Right renal pelvis (tissue), 4 donors: Measurements from ENCODE around the gene MCOLN1. TPM values are rescaled to one million over a fixed set of nuclear protein-coding genes. Genes with fewer than 3 reads are reported as not detected.
"Not testable (repeated sequence)": the region's sequence is repeated elsewhere in the genome, so short reads cannot be mapped to it uniquely, and the experiment has no call there.

ENCODE experiments used
- DNase-seq, 4 donors: peaks; one replicate each; pipeline ENCODE4 v3.0.0-alpha.2; 2013; ENCODE audit warnings: low read depth in 4 of 4, low spot score in 3 of 4, missing footprints in 1 of 4
- polyA plus RNA-seq, 4 donors: library from polyadenylated mRNA; unstranded; fragments of 120-200 nt; gene quantifications; one replicate each; pipeline ENCODE4 v1.2.1, GENCODE V29; 2013; ENCODE audit not compliant: insufficient read length in 4 of 4

MCOLN1 gene
- polyA plus RNA-seq, 4 donors, result 15.2 to 19.7 (median 16.1) TPM

DNA sequence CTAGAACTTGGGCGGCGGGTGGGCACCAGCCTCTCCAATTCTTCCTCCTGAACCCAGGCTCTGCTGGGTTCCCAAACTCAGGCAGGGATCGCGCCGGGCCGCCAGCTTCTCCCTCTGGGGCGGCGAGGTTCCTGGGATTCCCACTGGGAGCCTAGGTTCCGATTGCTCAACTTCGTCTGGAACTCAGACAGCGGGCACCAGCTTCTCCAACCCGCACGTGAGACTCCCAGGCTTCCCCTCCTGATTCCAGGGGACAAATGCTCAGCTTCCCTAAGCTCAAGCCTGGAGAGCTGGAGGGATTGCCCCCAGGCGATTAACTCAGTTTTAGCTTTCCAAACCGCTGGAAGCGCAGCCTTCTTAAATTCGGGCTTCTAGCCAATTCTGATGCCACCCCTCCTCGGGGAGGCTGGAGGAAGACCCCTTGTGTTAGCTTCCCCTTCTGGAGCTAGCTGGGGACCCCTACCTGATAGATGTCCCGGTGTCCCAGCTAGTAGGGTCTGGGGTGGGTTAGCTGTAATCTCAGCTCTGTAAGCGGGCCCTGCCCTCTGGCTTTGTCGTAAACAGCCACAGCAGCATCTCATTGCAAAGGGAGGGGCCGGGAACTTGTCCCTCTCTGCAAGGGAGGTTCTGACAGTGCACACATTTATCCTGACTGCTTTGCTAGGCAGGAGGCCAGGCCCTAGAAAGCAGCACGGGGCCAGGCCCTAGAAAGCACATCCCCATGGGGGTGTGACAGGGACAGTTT, 671 bp downstream of the MCOLN1 start:
- DNase-seq, result no peak

DNA sequence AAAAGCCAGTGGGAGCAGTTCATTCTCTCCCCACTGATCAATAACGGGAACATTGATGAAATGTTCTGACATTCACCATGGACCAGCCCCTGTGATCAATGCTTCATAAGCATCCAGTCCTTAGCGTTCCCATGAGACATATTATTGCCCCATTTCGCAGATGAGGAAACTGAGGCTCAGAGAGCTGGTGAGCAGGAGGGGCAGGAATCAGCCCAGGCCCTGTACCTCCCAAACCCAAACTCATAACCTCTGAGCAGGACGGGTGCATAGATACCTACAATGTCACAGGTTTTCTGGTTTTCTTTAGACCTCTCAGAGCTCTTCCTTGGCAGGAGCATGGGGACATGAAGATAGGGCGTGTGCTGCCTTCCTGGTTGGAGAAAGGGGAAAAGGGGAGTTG, 2.1 kb downstream of the MCOLN1 start:
- DNase-seq, result no peak

DNA sequence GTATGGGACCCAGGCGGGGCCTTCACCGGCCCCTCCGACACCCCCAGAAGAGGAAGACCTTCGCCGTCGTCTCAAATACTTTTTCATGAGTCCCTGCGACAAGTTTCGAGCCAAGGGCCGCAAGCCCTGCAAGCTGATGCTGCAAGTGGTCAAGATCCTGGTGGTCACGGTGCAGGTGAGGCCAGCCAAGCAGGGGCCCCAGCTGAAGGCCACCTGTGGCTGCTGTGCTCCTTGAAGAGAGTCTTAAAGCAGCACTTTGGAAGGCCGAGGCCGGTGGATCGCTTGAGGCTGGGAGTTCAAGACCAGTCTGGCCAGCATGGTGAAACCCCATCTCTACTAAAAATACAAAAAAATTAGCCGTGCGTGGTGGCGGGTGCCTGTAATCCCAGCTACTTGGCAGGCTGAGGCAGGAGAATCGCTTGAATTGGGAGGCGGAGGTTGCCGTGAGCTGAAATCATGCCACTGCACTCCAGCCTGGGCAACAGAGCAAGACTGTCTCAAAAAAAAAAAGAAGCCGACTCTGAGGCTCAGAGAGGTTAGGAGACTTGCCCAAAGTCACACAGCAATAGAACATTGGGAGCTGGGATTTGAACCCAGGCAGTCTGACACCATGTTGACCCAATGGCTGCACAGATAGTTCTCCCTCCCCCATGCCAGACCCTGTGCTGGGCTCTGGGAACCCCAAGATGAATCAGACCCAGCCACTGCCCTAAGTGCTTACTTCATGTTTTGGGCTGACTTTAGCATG, 2.7 kb downstream of the MCOLN1 start:
- DNase-seq, result no peak

DNA sequence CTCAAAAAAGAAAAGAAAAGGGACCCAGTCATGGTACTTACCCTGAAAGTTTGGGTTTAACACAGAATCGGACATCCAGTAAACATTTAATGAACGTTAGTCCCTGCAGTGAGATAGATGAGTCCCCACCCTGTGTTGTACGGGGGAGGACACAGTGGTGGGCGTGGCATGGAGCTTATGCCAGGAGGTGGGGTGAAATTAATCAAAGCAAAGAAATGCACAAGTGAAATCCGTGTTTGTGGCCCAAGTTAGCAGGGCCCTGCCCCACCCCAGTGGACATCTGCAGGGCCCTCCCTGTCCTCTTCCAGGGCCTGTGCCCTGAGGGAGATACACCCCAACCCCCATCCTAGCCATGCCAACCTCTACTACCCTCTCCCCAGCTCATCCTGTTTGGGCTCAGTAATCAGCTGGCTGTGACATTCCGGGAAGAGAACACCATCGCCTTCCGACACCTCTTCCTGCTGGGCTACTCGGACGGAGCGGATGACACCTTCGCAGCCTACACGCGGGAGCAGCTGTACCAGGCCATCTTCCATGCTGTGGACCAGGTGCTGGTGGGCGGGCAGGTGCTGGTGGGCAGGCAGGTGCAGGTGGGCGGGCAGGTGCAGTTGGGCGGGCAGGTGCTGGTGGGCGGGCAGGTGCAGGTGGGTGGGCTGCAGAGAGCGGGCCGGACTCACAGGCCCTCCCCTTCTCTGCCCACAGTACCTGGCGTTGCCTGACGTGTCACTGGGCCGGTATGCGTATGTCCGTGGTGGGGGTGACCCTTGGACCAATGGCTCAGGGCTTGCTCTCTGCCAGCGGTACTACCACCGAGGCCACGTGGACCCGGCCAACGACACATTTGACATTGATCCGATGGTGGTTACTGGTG, 3.9 kb downstream of the MCOLN1 start:
- no peak for DNase-seq

DNA sequence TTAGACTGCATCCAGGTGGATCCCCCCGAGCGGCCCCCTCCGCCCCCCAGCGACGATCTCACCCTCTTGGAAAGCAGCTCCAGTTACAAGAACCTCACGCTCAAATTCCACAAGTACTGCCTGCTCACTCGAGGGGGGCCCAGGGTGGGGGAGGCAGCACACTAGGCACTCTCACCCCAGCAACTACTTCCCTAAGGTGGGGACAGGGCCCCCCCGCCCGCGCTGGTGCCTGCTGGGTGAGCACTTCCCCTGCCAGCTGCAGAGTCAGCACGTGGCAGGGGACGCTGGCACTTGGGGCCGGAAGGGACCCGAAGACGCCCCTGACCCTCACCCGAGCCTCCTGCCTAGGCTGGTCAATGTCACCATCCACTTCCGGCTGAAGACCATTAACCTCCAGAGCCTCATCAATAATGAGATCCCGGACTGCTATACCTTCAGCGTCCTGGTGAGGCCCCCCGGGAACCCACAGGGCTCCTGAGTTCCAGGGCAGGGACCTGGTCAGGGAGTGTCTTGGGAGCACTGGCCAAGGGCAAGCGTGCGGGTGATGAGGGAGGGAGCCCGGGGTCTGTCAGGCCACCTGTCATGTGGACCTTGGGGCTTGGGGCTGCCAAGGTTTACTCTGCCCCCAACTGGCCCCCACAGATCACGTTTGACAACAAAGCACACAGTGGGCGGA, 5.2 kb downstream of the MCOLN1 start:
- DNase-seq, result no peak

DNA sequence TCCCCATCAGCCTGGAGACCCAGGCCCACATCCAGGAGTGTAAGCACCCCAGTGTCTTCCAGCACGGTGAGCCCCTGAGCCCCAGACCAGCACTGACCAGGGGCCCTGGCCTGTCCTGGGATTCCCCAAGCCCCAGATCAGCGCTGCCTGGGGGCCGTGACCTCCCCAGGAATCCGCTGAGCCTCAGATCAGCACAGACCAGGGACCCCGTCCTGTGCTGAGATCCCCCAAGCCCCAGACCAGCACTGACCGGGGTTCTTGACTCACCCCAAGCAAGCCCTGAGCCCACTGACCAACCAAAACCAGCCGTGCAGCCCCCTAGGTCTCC, 5.7 kb downstream of the MCOLN1 start:
- no peak for DNase-seq

DNA sequence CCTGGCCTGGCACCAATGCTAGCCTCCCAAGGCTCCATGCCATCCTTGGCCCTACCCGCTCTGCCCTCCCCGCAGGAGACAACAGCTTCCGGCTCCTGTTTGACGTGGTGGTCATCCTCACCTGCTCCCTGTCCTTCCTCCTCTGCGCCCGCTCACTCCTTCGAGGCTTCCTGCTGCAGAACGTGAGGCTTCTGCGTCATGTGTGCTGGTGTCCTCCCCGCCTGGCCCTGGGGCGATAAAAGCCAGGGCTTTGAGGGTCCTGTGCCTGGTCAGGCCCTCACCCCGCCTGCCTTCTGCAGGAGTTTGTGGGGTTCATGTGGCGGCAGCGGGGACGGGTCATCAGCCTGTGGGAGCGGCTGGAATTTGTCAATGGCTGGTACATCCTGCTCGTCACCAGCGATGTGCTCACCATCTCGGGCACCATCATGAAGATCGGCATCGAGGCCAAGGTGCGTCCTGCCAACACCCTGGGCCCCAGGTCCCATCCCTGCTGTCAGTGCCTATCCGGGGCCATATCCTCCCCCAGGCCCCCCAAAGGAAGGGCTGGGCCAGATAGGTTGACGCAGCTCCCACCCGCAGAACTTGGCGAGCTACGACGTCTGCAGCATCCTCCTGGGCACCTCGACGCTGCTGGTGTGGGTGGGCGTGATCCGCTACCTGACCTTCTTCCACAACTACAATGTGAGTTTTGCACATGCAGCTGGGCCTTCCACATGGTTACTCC, 6.3 kb downstream of the MCOLN1 start:
- DNase-seq, result no peak

DNA sequence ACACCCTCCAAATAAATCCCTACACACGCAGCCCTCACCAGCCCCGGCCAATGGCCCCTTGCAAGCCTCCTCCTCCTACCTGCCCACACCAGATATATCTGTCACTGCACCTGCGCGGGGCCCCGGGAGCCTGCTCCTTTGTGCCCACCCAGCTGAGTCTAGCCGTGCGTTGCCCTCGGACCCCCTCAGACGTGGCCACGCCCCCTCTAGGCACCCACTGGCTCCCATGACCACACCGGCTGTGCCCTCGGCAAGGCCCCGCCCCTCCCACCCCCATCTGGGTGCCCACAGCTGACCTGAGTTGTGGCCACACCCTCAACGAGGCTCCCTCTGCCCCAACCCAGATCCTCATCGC, 6.8 kb downstream of the MCOLN1 start:
- DNase-seq, result no peak

DNA sequence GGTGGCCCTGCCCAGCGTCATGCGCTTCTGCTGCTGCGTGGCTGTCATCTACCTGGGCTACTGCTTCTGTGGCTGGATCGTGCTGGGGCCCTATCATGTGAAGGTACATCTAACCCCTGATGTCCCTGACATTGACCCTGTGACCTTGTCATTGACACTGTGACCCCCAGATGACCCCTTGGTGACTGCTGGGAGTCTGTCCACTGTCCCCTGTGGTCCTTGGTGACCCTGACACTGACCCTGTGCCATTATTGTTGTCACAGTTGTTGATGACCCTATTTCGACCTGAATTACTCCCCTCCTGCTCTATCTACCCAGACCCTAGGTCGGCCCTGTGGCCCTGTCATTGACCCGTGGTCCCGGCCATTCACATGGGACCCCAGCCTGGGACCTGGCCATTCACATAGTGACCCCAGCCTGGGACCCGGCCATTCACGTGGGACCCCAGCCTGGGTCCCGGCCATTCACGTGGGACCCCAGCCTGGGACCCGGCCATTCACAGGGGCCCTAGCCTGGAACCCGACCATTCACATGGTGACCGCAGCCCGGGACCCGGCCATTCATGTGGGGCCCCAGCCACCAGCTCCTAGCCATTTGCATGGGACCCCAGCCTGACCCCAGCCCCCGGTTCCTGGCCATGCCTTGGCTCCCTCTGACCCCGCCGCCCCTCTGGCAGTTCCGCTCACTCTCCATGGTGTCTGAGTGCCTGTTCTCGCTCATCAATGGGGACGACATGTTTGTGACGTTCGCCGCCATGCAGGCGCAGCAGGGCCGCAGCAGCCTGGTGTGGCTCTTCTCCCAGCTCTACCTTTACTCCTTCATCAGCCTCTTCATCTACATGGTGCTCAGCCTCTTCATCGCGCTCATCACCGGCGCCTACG, 7.4 kb downstream of the MCOLN1 start:
- no peak for DNase-seq

DNA sequence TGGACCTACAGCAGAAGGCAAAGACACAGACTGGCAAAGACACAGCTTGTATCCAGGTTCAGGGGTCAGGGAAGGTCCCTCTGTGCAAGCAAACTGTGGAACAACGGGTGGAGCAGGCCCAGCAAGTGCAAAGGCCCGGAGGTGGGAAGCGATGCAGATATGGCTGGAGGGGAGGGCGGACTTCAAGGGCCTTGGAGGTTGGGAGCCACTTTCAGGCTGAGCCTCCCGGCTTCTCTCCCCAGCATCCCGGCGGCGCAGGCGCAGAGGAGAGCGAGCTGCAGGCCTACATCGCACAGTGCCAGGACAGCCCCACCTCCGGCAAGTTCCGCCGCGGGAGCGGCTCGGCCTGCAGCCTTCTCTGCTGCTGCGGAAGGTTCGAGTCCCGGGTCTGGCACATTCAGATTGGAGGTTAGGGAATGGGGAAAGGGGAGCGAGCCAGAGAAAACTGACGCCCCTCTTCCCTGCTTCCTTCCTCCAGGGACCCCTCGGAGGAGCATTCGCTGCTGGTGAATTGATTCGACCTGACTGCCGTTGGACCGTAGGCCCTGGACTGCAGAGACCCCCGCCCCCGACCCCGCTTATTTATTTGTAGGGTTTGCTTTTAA, 11.0 kb downstream of the MCOLN1 start:
- DNase-seq, result no peak

DNA sequence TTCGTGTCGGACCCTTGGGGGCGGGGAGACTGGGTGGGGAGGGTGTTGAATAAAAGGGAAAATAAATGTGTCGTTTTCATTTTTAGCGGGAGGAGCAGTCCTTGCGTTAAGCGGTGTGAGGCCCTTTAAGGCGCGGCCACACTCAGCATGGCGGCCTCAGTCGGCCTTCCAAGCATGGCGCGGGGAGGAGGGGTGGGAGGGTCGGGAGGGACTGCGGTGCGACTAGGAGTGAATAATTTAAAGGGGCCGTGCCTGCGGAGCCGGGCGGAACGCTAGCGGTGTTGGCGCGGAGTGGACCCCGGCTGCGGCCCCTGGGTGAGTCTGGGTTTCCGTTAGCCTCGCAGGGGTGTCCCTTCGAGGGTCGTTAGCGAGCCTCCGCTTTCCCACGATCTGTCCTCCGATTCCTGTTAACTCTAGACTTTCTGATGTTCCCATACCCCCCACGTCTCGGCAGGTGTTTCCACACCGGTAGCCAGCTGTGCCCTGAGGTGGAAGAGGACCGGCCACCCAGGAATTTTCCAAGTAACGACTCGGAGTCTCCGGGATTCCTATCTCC, 11.6 kb downstream of the MCOLN1 start:
- peak; percentile 80 to 84 (median 80) for DNase-seq

DNA sequence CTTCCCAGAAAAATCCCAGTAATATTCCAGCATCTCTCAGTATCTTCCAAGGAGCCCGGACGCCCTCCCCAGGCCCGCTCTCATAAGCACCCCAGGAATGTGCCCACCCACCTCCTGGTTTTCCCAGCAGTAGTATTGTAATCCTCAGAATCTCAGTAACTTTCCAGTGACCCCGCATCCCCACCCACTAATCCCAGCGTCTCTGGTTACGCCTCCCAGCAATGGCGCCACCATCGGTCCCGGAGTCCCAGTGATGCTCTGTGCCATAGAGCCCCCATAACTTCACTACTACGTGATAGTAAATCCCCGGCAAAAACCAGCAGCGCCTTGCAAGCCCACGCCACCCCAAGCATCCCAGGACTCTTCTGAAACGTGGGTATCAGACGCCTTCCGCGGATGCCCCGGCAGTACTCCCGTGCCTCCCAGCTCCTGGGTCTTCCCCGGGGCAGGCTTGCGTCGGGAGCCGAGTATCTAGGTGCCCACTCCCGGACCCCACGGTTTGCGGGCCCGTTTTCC, 12.2 kb downstream of the MCOLN1 start:
- DNase-seq, result peak in 1 of 4 donors; percentile 55

DNA sequence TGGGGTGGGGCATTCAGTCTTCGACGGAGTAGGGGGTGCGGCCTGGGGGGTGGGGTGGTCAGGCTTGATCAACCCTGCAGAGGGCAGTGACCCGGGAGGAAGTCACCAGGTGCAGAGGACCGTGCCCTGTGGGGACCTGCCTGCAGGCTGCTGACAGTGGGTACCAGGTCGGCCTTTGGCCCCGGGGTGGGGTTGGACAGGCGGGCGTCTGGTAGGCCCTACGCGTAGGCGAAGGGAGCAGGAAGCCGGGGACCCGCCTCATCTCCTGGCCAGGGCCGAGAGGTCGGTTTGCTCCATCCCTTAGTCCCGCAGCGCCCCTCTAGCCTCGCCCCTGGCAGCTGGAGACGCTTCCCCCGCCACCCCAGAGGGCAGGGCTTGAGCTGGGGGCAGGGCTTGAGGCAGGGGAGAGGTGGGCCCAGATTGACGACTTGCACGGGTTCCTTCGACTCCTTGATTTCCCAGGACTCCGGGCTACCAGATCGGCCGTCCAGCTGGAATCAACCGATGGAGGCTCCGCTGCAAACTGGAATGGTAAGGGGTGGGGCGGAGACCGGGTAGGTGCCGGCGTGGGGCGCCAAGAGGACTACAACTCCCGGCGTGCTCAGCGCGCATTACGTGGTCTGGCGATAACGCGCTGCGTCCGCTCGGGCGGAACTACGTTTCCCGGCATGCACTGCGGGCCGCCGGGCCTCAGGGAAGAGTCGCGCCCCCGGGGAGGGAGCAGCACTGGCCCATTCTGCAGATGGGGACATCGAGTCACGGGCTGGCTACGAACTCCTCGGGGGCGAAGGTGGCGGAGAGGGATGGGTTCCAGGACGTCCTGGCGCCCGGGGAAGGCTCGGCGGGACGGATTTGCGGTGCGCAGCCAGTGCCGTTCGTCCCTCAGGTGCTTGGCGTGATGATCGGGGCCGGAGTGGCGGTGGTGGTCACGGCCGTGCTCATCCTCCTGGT, 12.9 kb downstream of the MCOLN1 start, which contains the start of gene PNPLA6:
Gene PNPLA6 (plus strand): TSS at position 671 of the 951 bp plus-strand sequence. CDS start 72 bp downstream, at position 743.
- DNase-seq, result peak; percentile 86 to 98 (median 92)

DNA sequence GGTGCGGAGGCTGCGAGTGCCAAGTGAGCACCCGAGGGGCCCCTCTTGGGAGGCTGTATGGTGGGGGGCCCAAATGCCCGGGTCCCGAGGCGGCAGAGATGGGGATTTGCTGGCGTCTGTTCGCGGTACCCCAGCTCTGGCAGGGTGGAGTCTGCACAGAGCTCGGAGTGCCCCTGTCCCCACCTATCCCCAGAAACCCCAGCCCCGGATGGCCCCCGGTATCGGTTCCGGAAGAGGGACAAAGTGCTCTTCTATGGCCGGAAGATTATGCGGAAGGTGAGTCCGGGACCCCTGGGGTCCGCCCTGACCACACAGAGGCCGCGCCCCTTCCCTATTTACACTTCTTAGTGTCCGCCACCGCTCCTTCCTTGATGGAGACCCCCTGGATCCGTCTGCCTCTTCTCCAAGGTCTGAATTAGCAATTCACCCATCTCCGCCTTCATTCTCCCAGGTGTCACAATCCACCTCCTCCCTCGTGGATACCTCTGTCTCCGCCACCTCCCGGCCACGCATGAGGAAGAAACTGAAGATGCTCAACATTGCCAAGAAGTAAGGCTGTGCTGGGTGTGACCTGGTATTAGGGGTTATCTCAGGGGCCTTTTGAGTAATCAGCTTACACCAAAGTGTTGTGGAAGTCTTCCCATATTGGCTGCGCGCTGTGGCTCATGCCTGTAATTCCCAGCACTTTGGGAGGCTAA, 13.7 kb downstream of the MCOLN1 start:
- DNase-seq, result no peak

DNA sequence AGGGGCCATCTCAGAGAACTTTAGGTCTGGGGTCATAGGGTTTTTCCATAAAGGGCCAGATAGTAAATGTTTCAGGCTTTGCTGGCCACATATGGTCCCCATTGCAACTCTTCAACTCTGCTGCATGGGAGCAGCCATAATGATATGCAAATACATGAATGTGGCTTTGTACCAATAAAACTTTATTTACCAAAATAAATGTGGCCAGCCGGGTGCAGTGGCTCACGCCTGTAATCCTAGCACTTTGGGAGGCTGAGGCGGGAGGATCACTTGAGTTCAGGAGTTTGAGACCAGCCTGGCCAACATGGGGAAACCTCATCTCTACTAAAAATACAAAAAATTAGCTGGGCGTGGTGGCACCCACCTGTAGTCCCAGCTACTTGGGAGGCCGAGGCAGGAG, 16.6 kb downstream of the MCOLN1 start:
- DNase-seq, result not testable (repeated sequence)

DNA sequence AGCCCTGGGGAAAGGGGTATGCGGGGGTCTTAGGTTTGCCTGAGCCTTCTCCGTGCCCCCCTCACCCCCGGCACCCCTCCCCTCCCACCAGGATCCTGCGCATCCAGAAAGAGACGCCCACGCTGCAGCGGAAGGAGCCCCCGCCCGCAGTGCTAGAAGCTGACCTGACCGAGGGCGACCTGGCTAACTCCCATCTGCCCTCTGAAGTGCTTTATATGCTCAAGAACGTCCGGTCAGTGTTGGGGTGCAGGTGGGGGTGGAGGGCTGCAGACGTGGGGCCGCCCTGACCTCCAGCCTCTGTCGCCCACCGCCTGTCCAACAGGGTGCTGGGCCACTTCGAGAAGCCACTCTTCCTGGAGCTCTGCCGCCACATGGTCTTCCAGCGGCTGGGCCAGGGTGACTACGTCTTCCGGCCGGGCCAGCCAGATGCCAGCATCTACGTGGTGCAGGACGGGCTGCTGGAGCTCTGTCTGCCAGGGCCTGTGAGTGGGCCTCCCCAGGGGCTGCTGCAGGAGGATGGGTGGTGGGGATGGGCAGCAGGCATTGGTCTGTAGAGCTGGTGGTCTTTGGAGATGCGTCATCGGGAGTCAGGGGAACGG, 17.5 kb downstream of the MCOLN1 start:
- DNase-seq, result no peak
